ENCODE results near the gene DNMT3A.

GRCh38 chr2:25306777-25307368, 34.9 kb downstream of the DNMT3A start:
- no peak for TF ChIP-seq CTCF (IDR thresholded peaks at IDR 0.05; ENCODE audit: extremely low read depth in 1 of 2, insufficient read depth in 1 of 2, low read depth in 1 of 2, low read length in 2 of 2)
- TF ChIP-seq FOS (IDR thresholded peaks at IDR 0.05; ENCODE audit: borderline replicate concordance, insufficient read depth, low read length): no peak
